RWPE2 (cell line): ENCODE results near the gene DIAPH2.

Source experiments
- ATAC-seq: fragments of 200-7000 bp; cut with Tn5 transposase; 3 replicates; pipeline ENCODE4 v1.9.1; 2021; ENCODE audit warnings: low read depth
- DNase-seq: peaks from one replicate; pipeline ENCODE4 v3.0.0-alpha.2; 2020; ENCODE audit warnings: low spot score
- H3K27ac ChIP-seq: fragments of 450-650 bp; 2 replicates; pipeline ENCODE4 v1.5.1; 2017; ENCODE audit warnings: mild to moderate bottlenecking; ENCODE audit not compliant: poor library complexity, severe bottlenecking
- H3K27me3 ChIP-seq: fragments of 250-450 bp; sonication (Bioruptor Pico); 2 replicates; pipeline ENCODE4 v1.5.1; 2021; ENCODE audit warnings: mild to moderate bottlenecking, moderate library complexity; ENCODE audit not compliant: insufficient read depth, poor library complexity, severe bottlenecking
- H3K36me3 ChIP-seq: fragments of 250-450 bp; sonication (Bioruptor Pico); 2 replicates; pipeline ENCODE4 v1.5.1; 2020; ENCODE audit warnings: low read depth, mild to moderate bottlenecking, moderate library complexity
- H3K4me1 ChIP-seq: fragments of 250-450 bp; sonication (Bioruptor Pico); 2 replicates; pipeline ENCODE4 v1.5.1; 2021; ENCODE audit warnings: mild to moderate bottlenecking, moderate library complexity; ENCODE audit not compliant: insufficient read depth, poor library complexity, severe bottlenecking
- H3K4me3 ChIP-seq: fragments of 250-450 bp; sonication (Bioruptor Pico); 2 replicates; pipeline ENCODE4 v1.5.1; 2021; ENCODE audit warnings: mild to moderate bottlenecking, moderate library complexity; ENCODE audit not compliant: severe bottlenecking
- H3K9me3 ChIP-seq: fragments of 250-450 bp; sonication (Bioruptor Pico); 2 replicates; pipeline ENCODE4 v1.5.1; 2021; ENCODE audit warnings: mild to moderate bottlenecking, moderate library complexity; ENCODE audit not compliant: severe bottlenecking
- TF ChIP-seq, protein P1 (sequence below): fragments of 450-650 bp; IDR thresholded peaks from one replicate; pipeline ENCODE4 v1.5.1; 2017; ENCODE audit warnings: mild to moderate bottlenecking, moderate library complexity; ENCODE audit not compliant: poor library complexity, severe bottlenecking

The DIAPH2 gene

GRCh38 chrX:97522307-97522706, 837.7 kb downstream of the DIAPH2 start:
- Histone ChIP-seq H3K4me3 (no peak overlapping the region), H3K4me1 (no peaks in the 10 kb centered on the region), H3K27ac (no peak overlapping the region), H3K27me3 (no peaks in the 10 kb centered on the region), H3K36me3 (no peaks in the 10 kb centered on the region), H3K9me3 (no peaks in the 10 kb centered on the region)
- ATAC-seq (no peak), DNase-seq (no peak)
- TF ChIP-seq, protein P1, sequence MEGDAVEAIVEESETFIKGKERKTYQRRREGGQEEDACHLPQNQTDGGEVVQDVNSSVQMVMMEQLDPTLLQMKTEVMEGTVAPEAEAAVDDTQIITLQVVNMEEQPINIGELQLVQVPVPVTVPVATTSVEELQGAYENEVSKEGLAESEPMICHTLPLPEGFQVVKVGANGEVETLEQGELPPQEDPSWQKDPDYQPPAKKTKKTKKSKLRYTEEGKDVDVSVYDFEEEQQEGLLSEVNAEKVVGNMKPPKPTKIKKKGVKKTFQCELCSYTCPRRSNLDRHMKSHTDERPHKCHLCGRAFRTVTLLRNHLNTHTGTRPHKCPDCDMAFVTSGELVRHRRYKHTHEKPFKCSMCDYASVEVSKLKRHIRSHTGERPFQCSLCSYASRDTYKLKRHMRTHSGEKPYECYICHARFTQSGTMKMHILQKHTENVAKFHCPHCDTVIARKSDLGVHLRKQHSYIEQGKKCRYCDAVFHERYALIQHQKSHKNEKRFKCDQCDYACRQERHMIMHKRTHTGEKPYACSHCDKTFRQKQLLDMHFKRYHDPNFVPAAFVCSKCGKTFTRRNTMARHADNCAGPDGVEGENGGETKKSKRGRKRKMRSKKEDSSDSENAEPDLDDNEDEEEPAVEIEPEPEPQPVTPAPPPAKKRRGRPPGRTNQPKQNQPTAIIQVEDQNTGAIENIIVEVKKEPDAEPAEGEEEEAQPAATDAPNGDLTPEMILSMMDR = no peak

DNA sequence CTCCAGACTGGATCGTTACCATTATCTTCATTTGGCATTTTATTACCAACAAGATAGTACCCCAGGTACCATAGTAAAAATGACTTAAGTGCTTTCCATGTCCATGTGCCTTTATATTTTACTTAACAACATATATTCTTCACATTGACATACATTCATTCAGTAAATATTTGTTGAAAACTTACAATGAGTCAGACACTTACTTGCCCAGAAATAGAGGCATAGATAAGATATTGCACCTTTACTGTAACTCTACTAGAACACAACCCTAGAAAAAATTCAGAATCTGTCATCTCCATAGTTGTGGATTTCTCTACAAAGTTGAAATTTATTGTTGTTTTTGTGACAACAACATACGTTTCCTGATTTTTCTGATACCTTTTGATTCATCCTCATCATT, 839.7 kb downstream of the DIAPH2 start:
- TF ChIP-seq, protein P1 = no peak
- DNase-seq = no peak
- no peak for ATAC-seq
- no peak overlapping the region for H3K4me3 ChIP-seq
- no peak overlapping the region for H3K27ac ChIP-seq
- H3K9me3 ChIP-seq = no peaks in the 10 kb centered on the region
- no peaks in the 10 kb centered on the region for H3K36me3 ChIP-seq
- no peaks in the 10 kb centered on the region for H3K27me3 ChIP-seq
- no peaks in the 10 kb centered on the region for H3K4me1 ChIP-seq

DNA sequence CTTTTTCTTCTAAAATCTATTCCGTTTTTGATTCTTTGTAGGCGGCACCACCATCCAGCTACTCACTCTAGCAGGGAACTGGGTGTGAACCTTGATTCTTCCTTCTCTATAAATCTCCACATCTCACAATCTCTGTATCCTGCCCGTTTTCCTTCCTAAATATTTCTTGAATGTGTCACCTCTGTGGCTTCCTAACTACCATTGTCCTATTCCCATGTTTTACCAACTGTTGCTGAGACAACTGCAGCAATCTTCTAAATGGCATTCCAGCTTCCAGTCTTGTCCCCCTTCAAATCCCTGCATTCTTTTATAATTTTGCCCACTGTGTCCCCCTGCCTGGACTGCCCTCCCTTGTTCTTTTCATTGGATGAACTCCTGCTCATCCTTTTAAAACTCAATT, 840.4 kb downstream of the DIAPH2 start:
- ATAC-seq (no peak), DNase-seq (no peak)
- no peaks in the 10 kb centered on the region for H3K27me3 ChIP-seq
- no peaks in the 10 kb centered on the region for H3K36me3 ChIP-seq
- TF ChIP-seq, protein P1 = no peak
- H3K4me1 ChIP-seq = no peaks in the 10 kb centered on the region
- H3K4me3 ChIP-seq = no peak overlapping the region
- no peaks in the 10 kb centered on the region for H3K9me3 ChIP-seq
- H3K27ac ChIP-seq = no peak overlapping the region

GRCh38 chrX:97525981-97526380, 841.3 kb downstream of the DIAPH2 start:
- H3K9me3 ChIP-seq = no peaks in the 10 kb centered on the region
- H3K4me3 ChIP-seq = no peak overlapping the region
- ATAC-seq (no peak), DNase-seq (no peak)
- H3K4me1 ChIP-seq = no peaks in the 10 kb centered on the region
- TF ChIP-seq, protein P1 = no peak
- H3K27me3 ChIP-seq = no peaks in the 10 kb centered on the region
- H3K27ac ChIP-seq = no peak overlapping the region
- no peaks in the 10 kb centered on the region for H3K36me3 ChIP-seq

- TF ChIP-seq, protein P1 = no peak
- Histone ChIP-seq H3K4me1 (no peaks in the 10 kb centered on the region), H3K27ac (no peak overlapping the region), H3K36me3 (no peaks in the 10 kb centered on the region), H3K9me3 (no peaks in the 10 kb centered on the region), H3K4me3 (no peak overlapping the region), H3K27me3 (no peaks in the 10 kb centered on the region)
- ATAC-seq (no peak), DNase-seq (no peak)
Measured at GRCh38 chrX:97527725-97528124, 843.1 kb downstream of the DIAPH2 start.
